GM21447 (cell line): ENCODE measurements around the gene ZP2.
"Not testable (repeated sequence)": the region's sequence is repeated elsewhere in the genome, so short reads cannot be mapped to it uniquely, and the experiment has no call there.

Source experiments
- ATAC-seq: cut with Tn5 transposase; IDR thresholded peaks from one replicate; pipeline ENCODE4 v1.9.1; 2021; ENCODE audit not compliant: unreplicated experiment

The ZP2 gene

GRCh38 chr16:21211486-21211885 is at the start of gene ZP2:
Gene ZP2 (minus strand): TSS chr16:21211574. CDS start chr16:21211547, 27 bp downstream.
- ATAC-seq: no peak

DNA sequence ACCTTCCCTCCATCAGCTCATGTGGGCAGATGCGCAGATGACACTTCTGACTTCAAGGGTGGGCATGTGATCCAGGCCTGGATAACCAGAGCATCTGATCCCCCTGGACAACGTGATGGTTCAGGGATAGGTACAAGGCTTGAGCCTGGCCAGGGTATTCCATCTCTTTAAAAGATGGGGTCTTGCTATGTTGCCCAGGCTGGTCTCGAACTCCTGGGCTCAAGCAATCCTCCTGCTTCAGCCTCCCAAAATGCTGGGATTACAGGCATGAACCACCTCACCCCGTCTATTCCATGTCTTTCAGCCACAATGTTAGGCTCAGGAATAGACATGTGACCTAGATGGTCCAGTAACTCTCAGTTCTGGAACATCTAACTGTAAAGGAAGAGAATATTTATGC is 45.9 kb upstream of the ZP2 start:
- ATAC-seq: no peak

DNA sequence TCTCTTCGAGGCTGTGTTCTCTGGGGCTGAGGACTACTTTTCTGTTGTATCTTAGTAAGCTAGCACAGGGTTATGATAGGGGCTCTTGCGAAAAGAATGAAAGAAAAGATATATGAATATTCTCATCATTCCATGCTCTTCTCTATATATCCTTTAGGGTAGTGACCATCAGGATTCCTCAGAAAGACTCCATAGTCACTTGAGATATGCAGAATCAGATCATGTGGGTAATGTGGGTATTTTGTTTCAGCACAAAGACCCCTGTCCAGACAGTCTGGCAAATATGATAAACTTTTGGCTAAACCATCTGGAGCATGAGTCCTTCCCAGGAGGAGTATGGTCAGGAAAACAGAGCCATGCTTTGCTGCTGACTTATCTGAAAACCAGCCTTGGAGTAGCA is 45.3 kb upstream of the ZP2 start:
- ATAC-seq: no peak

GRCh38 chr16:21253470-21253869 is 42.1 kb upstream of the ZP2 start:
- no peak for ATAC-seq

DNA sequence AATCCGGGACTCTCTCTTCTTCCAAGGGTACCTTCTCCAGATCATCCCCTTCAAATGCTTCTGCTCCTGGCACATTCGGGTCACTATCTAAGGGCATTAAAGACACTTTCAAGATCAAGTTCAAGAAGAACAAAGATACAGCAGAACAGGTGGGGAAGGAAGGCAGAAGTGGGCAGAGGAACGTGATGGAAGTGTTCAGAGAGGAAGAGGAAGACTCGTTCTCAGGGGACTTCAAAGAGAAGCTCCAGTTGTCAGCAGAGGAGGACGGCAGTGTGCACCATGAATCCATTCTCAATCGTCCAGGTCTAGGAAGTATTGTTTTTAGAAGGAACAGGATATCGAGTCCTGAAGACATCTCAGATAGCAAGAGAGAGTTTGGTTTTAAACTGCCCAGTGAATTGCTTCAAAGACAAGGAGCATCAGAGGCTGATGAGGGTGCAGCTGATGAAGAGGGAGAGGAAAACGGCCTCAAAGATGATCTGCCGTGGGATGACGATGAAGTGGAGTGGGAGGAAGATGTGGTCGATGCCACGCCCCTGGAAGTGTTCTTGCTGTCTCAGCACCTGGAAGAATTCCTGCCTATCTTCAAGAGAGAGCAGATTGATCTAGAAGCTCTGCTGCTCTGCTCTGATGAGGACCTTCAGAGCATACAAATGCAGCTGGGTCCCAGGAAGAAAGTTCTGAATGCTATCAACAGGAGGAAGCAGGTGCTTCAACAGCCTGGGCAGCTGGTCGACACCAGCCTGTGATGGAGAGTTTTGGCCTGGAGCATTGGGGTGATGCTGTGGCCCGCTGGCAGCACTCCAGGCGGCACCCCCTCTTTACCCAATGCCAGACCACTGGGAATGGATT is 38.9 kb upstream of the ZP2 start:
- ATAC-seq: no peak

GRCh38 chr16:21248179-21248578 is 36.8 kb upstream of the ZP2 start:
- not testable (repeated sequence) for ATAC-seq

DNA sequence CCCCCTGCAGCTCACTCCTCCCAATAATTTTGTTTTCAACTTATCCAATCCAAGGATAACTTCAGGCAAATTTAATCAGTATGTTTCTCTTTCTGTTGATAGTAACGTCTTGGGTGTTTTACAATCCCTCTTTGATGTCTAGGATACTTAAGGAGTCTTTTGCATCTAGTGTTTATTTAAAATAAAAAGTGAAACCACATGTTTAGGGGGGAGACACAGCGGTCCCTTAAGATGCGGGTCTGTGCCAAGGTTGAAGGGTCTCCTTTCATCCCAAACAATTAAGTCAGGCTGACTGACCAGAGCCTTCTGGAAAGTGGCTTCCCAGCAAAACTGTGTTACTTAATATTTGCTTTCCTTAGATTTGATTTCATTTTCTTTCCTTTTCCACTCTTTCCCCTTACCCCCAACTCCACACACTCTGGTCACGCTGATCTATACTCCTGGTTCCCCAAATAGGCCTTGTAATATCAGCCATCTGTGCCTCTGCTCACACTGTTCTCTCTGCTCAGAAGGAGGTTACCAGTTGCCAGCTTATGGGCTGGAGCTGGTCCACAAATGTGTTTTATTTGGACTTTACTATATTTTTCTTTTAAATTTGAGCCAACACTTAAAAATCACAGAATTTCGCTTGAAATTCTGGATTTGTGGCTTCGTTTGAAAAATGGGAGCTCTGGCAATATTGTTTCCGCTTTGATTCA is 33.3 kb upstream of the ZP2 start:
- ATAC-seq: no peak

DNA sequence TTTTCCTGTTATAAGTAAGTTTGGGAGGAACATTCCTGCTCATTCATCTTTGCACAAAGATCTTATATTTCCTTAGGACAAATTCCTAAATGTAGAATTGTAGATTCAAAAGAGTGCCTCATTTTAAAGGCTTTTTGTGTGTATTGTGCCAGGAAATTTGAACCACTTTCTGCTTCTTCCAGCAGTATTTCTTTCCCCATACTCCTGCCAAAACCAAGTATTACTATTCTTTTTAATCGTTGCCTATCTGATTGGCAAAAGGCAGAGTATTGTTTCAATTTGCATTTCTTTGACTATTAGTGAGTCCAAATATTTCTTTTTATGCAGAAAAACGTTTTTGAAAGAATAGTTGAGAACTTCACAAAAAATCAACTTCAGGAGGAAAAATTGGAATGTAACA is 31.4 kb upstream of the ZP2 start:
- ATAC-seq: no peak

- no peak for ATAC-seq
These were observed 28.3 kb upstream of the ZP2 start for GRCh38 chr16:21239646-21240045.

DNA sequence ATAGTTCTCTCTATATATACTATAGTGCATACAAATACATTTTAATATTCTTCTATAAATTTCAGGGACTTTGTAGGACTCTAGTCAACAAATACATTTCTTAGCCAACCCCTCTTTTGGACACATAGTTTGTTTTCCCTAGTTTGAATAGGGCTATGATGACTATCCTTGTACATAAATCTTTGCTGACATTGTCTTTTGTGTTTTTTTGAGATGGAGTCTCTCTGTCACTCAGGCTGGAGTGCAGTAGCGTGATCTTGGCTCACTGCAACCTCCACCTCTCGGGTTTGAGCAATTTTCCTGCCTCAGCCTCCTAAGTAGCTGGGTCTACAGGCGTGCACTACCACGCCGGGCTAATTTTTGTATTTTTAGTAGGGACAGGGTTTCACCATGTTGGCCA is 25.5 kb upstream of the ZP2 start:
- ATAC-seq: no peak

- ATAC-seq: no peak
These were observed 23.8 kb upstream of the ZP2 start for GRCh38 chr16:21235199-21235585.

DNA sequence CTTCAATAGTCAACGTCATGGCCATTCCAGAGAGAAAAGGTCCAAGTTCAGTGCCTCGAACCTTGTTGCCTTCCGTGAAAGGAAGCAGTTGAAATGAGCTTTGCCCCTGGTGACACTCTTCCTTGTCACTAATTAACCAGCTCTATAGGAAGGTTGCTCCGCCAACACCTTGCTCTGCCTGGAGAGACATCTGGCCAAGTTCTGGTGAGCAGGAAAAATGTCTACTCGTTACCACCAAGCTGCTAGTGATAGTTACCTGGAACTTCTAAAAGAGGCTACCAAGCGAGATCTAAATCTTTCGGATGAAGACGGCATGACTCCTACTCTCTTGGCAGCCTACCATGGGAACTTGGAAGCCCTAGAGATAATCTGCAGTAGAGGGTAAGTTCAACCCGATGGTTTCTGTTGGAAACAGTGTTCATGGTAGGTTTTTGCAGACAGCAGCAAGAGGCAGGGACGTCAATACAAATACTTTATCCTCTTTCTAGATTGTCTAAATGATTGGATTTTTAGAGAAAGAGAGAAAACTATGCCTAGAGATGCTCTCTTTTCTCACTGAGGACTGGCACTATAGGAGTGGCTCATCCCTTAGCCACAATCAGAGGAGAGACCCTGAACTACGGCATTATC is 22.3 kb upstream of the ZP2 start, which contains the start of gene ANKS4B:
TSS of gene ANKS4B (plus strand) at position 179 of the 630 bp plus-strand sequence. CDS start at position 218, 39 bp downstream.
- ATAC-seq: no peak

DNA sequence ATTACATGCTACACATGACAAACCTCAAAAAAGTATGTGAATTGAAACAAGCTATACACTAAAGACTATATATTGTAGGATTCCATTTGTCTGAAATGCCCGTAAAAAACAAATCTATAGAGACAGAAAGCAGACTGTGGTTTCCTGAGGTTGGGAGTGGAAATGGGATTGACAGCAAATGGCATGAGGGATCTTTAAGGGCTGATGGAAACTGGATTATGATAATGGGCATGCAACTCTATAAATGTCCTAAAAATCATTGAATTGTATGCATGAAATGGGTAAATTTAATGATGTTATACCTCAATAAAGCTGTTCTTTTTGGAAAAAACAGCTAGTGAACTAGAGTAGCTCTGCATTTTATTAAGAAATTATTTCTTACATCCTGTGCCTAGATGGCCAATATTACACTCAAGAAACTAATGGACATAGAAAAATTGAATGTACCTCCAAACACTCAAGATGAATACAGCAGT is 21.7 kb upstream of the ZP2 start:
- no peak for ATAC-seq

- no peak for ATAC-seq
These were observed 17.0 kb upstream of the ZP2 start for GRCh38 chr16:21228361-21228872.

GRCh38 chr16:21227866-21228265 is 16.5 kb upstream of the ZP2 start:
- ATAC-seq: no peak

DNA sequence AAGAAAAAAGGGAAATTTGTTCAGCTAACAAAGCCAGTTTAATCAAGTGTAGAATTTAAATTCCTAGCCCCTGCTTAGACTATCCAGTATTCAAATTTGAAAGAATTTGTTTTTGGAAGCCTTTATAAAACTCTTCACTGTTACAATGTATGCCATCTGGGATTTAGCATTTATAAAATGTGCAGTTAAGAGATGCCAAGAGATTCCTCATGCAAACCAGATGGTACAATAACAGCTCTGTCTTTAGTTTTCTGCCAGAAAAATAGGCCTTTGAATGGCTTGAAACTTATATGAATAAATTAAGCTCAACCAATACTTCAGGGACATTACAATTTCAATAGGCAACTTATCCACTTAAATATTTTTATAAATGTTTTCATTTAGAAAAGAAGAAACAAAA is 15.4 kb upstream of the ZP2 start:
- ATAC-seq: no peak

GRCh38 chr16:21224800-21225199 is 13.4 kb upstream of the ZP2 start:
- ATAC-seq: no peak

GRCh38 chr16:21223787-21224186 is 12.4 kb upstream of the ZP2 start:
- ATAC-seq: no peak

GRCh38 chr16:21222495-21223337 is 11.3 kb upstream of the ZP2 start:
- no peak for ATAC-seq

GRCh38 chr16:21219551-21219950 is 8.2 kb upstream of the ZP2 start:
- no peak for ATAC-seq

DNA sequence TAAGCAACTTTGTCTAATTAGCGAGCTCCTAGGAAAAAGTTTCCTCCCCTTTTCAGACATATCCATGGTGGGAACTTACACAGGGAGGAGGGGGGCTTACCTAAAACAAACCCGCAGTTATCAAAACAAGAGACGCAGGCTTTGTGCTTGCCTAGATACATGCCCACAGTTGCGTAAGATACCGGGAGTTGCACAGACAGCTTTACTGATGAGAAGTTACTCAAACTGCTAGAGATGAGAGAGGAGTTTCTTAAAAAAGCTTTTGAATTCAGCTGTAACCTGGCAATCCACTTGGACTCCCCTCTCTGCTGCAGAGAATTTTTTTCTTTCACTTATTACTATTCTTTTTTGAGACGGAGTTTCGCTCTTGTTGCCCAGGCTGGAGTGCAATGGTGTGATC is 6.8 kb upstream of the ZP2 start:
- ATAC-seq: no peak
